Measurements from ENCODE around the gene UBE3B. TPM values are rescaled to one million over a fixed set of nuclear protein-coding genes. Genes with fewer than 3 reads are reported as not detected.

UBE3B gene
- total RNA-seq, 1 donor from 2014 or later = 28.4 TPM

GRCh38 chr12:109542014-109542413 is 64.6 kb downstream of the UBE3B start:
- Histone ChIP-seq H3K9ac (no peak overlapping the region), H2AFZ (replicated peaks) (no peak overlapping the region), H3K4me3 (no peak overlapping the region), H3K27ac (no peak overlapping the region), H3K79me2 (ENCODE audit: low read depth) (no peaks in the 10 kb centered on the region), H3K9me3 (ENCODE audit: low read depth) (no peaks in the 10 kb centered on the region), H3F3A (ENCODE audit: low read depth) (no peaks in the 10 kb centered on the region), H3K4me1 (no peaks in the 10 kb centered on the region), H3K4me2 (no peak overlapping the region), H3K27me3 (no peaks in the 10 kb centered on the region), H3K36me3 (no peaks in the 10 kb centered on the region), H4K20me1 (ENCODE audit: low read depth) (no peaks in the 10 kb centered on the region)
- no peak for TF ChIP-seq EZH2phosphoT487 (IDR thresholded peaks at IDR 0.05)
- TF ChIP-seq CTCF (IDR thresholded peaks at IDR 0.05) = no peak
- TF ChIP-seq EZH2 (IDR thresholded peaks at IDR 0.05) = no peak
- peaks cover 12% of the 10 kb centered on the region for H3K4me1 Mint-ChIP-seq
- H3K36me3 Mint-ChIP-seq = peaks cover 2% of the 10 kb centered on the region
- no peak for DNase-seq (ENCODE audit: low spot score)
- H3K9me3 Mint-ChIP-seq = no peaks in the 10 kb centered on the region
- H3K4me3 Mint-ChIP-seq = no peak overlapping the region
- H3K27ac Mint-ChIP-seq = no peak overlapping the region
- peaks cover 13% of the 10 kb centered on the region for H3K27me3 Mint-ChIP-seq (ENCODE audit: insufficient read depth, low read depth)

DNA sequence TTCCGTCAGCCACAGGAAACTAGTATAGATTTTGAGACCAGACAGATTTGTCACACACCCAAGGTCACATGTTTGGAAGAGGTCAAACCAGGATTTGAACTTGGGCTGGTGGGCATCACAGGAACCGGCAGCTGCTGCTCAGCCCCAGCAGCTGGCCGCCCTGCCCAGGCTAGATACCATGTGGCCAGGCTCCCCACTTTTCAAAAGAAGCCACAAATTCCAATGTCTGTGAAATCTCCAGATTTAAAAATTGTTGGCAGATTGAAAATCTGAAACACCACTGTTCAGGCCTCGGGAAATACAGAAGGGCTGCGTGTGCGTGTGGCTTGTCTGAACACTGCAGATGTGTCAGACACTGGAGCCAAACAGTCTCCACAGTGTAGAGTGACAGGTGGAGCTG is 65.4 kb downstream of the UBE3B start:
- H3K4me3 Mint-ChIP-seq = no peak overlapping the region
- no peak overlapping the region for H3K27ac Mint-ChIP-seq
- Histone ChIP-seq H3K36me3 (no peaks in the 10 kb centered on the region), H3K27me3 (no peaks in the 10 kb centered on the region), H3K4me3 (no peak overlapping the region), H3K27ac (no peak overlapping the region), H3K9me3 (ENCODE audit: low read depth) (no peaks in the 10 kb centered on the region), H3K4me2 (no peak overlapping the region), H2AFZ (replicated peaks) (no peak overlapping the region), H3K4me1 (no peaks in the 10 kb centered on the region), H4K20me1 (ENCODE audit: low read depth) (no peaks in the 10 kb centered on the region), H3K9ac (no peak overlapping the region), H3K79me2 (ENCODE audit: low read depth) (no peaks in the 10 kb centered on the region), H3F3A (ENCODE audit: low read depth) (no peaks in the 10 kb centered on the region)
- TF ChIP-seq EZH2 (IDR thresholded peaks at IDR 0.05) (no peak), CTCF (IDR thresholded peaks at IDR 0.05) (no peak), EZH2phosphoT487 (IDR thresholded peaks at IDR 0.05) (no peak)
- H3K4me1 Mint-ChIP-seq = peaks cover 14% of the 10 kb centered on the region
- H3K9me3 Mint-ChIP-seq = no peaks in the 10 kb centered on the region
- H3K27me3 Mint-ChIP-seq (ENCODE audit: insufficient read depth, low read depth) = peaks cover 21% of the 10 kb centered on the region
- no peaks in the 10 kb centered on the region for H3K36me3 Mint-ChIP-seq
- no peak for DNase-seq (ENCODE audit: low spot score)

DNA sequence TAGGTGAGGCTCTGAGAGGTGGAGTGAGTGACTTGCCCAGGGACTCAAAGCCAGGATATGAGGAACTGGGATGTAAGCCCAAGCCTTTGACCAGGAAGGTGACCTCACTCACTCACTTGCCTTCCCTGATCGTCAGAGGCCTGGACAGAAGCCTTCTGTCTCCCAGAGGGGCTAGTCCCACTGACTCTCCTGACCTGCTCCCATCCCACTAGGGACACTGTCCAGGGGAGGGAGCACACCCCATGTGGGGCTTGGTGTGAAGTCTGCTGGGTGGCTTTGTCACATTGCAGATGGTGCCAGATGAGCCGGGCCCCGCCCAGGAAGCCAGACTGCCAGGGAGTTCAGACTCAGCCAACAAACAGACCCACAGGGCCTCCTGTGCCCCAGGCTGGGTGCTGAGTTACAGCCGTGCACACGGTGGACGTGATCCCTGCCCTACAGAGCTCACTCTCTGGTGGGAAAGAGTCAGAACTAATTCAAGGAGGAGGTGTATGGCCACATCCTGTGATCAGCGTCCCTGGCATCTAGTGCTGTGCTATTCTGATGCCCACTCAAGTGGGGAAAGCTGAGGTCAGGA is 67.6 kb downstream of the UBE3B start:
- Mint-ChIP-seq H3K27me3 (ENCODE audit: insufficient read depth, low read depth) (peaks cover 22% of the 10 kb centered on the region), H3K4me1 (peaks cover 20% of the 10 kb centered on the region), H3K27ac (no peak overlapping the region), H3K36me3 (no peaks in the 10 kb centered on the region), H3K4me3 (no peak overlapping the region), H3K9me3 (no peaks in the 10 kb centered on the region)
- Histone ChIP-seq H4K20me1 (ENCODE audit: low read depth) (no peaks in the 10 kb centered on the region), H3K79me2 (ENCODE audit: low read depth) (no peaks in the 10 kb centered on the region), H3K4me2 (no peak overlapping the region), H3K4me3 (no peak overlapping the region), H3K9me3 (ENCODE audit: low read depth) (no peaks in the 10 kb centered on the region), H3K36me3 (no peaks in the 10 kb centered on the region), H3K27me3 (no peaks in the 10 kb centered on the region), H3K9ac (no peak overlapping the region), H3K4me1 (peaks cover 11% of the 10 kb centered on the region), H3K27ac (no peak overlapping the region), H3F3A (ENCODE audit: low read depth) (peaks cover 1% of the 10 kb centered on the region), H2AFZ (replicated peaks) (no peak overlapping the region)
- TF ChIP-seq CTCF (IDR thresholded peaks at IDR 0.05) = no peak
- no peak for TF ChIP-seq EZH2phosphoT487 (IDR thresholded peaks at IDR 0.05)
- no peak for TF ChIP-seq EZH2 (IDR thresholded peaks at IDR 0.05)
- DNase-seq (ENCODE audit: low spot score) = no peak
